ENCODE data around the gene SFT2D2. TPM values are rescaled to one million over a fixed set of nuclear protein-coding genes. Genes with fewer than 3 reads are reported as not detected.

SFT2D2 gene
- total RNA-seq, 2 experiments from 2014 or later, result 32.7 to 32.8 TPM

DNA sequence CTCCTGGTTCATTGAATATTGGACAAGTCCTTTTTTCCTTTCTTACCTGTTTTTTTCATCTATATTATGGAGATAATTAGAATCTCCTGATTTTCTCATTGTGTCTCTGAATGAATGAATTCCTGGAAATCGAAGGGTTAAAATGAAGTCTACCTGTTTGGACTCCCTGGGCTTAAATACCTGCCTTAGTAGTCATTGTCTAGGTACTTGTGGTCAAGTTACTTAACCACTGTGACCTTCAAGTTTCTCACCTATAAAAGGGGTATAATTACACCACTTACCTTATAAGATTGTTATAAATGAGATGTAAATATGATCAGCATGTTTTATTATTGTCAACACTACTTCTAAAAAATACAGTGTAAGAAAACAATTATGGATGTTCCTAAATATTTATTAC is 45.8 kb downstream of the SFT2D2 start:
- DNase-seq, result no peak
- H3K27me3 Mint-ChIP-seq, result no peaks in the 10 kb centered on the region
- peaks cover 19% of the 10 kb centered on the region for H3K36me3 Mint-ChIP-seq
- H3K4me1 Mint-ChIP-seq, result peaks cover 3% of the 10 kb centered on the region
- no peak overlapping the region for H3K27ac Mint-ChIP-seq
- peaks cover 8% of the 10 kb centered on the region for H3K9me3 Mint-ChIP-seq
- H3K4me3 Mint-ChIP-seq, result no peak overlapping the region

- peaks cover 25% of the 10 kb centered on the region for H3K36me3 Mint-ChIP-seq
- H3K27me3 Mint-ChIP-seq, result no peaks in the 10 kb centered on the region
- peaks cover 3% of the 10 kb centered on the region for H3K4me1 Mint-ChIP-seq
- no peak overlapping the region for H3K4me3 Mint-ChIP-seq
- DNase-seq, result no peak
- H3K9me3 Mint-ChIP-seq, result peaks cover 14% of the 10 kb centered on the region
- H3K27ac Mint-ChIP-seq, result no peak overlapping the region
Measured at GRCh38 chr1:168273575-168273974, 47.8 kb downstream of the SFT2D2 start.

- Mint-ChIP-seq H3K27ac (no peak overlapping the region), H3K4me1 (no peaks in the 10 kb centered on the region), H3K9me3 (peaks cover 9% of the 10 kb centered on the region), H3K36me3 (peaks cover 18% of the 10 kb centered on the region), H3K4me3 (no peak overlapping the region), H3K27me3 (no peaks in the 10 kb centered on the region)
- no peak for DNase-seq
Measured at GRCh38 chr1:168279253-168279652, 53.4 kb downstream of the SFT2D2 start.

DNA sequence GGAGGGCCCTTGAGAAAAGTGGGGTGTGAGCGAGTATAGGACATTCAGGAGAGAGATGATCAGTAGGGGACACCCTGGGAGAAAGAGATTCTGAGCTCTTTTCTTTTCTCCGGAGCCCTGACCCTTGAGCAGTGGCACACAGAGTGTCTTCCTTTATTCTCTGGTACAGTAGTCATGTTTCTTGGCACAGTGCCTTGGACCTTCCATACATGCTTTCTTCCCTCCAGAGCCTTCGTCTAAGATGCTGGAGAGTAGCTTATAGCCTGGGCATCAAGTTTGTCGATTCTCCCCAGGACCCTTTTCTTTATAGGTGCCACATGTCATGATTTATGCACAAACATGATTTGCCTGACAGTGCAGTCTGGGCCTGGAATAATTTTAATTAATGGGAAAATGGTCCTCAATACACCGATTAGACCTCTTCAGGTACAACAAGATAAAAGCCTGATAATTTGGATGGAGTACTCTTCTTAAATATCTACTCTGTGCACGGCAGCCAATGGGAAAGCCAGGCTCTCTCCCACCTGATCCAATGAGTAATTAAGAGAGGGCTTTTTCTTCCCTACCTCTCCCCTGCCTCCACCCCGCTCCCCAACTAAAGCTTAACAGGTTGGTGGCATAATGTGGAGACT is 54.6 kb downstream of the SFT2D2 start, which contains the start of gene TBX19:
Gene TBX19, plus strand, starts transcription at position 582 of the 632 bp plus-strand sequence. CDS start 214 bp downstream, outside the sequence.
- Mint-ChIP-seq H3K4me3 (no peak within 1 kb of the TSS), H3K9me3 (peaks cover 9% of the 10 kb centered on the region), H3K4me1 (peaks cover 4% of the 10 kb centered on the region), H3K36me3 (peaks cover 18% of the 10 kb centered on the region), H3K27ac (no peak within 1 kb of the TSS), H3K27me3 (no peaks in the 10 kb centered on the region)
- no peak for DNase-seq

DNA sequence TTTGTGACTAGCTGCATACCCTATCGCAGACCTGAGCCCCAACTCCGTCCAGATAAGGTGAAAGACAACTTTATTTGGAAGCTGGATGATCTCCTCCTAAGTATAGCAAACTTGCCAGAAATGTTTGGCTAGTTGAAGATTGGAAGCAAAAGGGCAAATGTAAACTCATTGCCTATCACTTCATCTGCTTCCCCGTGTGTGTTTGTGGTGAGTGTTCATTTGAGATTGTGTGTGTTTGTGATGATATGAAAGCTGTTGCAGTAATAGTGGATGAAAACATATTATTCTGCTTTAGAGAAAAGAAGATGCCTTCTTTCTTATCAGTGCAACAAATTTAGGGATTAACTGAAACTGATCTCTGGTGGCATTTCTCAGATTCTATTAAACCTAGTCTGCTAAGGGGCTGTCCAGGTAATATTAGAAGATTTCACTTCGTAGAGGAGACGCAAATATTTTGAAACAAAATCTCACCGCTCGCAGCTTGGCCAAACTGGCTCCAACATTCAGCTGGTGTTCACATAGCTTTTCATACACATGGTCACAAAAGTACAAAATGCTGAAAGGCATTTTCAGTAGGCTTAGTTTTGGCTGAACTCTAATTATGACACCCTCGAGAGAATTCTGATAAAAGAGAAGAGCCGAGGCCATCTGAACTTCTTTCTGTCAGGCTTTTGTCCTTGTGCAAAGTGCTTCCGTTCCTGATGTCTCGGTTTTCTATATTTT is 56.0 kb downstream of the SFT2D2 start:
- no peaks in the 10 kb centered on the region for H3K27me3 Mint-ChIP-seq
- H3K36me3 Mint-ChIP-seq, result peaks cover 15% of the 10 kb centered on the region
- DNase-seq, result no peak
- H3K4me3 Mint-ChIP-seq, result no peak overlapping the region
- no peak overlapping the region for H3K27ac Mint-ChIP-seq
- H3K4me1 Mint-ChIP-seq, result peaks cover 9% of the 10 kb centered on the region
- peaks cover 6% of the 10 kb centered on the region for H3K9me3 Mint-ChIP-seq

- Mint-ChIP-seq H3K27ac (no peak overlapping the region), H3K4me1 (peaks cover 17% of the 10 kb centered on the region), H3K36me3 (peaks cover 12% of the 10 kb centered on the region), H3K9me3 (no peaks in the 10 kb centered on the region), H3K27me3 (no peaks in the 10 kb centered on the region), H3K4me3 (no peak overlapping the region)
- DNase-seq, result no peak
Measured at GRCh38 chr1:168285521-168285790, 59.7 kb downstream of the SFT2D2 start.

DNA sequence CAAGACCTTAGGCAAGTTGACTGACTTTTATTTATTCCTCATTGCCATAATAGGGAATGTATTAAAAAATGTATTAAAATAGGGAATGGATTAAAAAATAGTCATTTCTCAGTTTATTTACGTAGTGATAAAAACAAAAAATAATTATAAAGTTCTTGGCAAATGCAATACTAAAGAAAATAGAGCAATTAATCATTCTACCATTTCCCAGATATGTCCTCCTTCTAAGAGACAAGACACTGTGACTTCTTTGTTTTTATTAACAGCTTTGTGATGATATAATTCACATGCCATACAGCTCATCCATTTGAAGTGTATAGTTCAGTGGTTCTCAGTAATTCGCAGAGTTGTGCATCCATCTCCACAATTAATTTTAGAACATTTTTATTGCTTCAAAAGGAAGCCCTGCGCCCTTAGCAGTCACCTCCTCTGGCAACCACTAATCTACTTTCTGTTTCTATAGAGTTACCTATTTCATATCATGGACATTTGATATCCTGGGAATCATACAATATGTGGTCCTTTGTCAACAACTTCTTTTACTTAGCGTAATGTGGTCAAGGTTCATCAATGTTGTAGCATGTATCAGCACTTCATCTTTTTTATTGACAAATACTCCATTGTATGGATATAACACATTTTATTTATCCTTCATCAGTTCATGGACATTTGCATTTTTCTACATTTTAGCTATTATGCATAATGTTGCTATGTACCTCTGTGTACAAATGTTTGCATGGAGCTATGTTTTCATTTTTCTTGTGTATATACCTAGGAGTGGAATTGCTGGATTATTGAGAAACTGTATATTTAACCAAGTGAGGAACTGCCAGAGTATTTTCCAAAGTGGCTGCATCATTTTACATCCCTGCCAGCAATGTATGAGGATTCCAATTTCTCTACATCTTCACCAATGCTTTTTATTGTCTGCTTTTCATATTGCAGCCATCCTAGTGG is 60.4 kb downstream of the SFT2D2 start:
- no peak overlapping the region for H3K4me3 Mint-ChIP-seq
- H3K36me3 Mint-ChIP-seq, result peaks cover 8% of the 10 kb centered on the region
- H3K9me3 Mint-ChIP-seq, result no peaks in the 10 kb centered on the region
- DNase-seq, result no peak
- no peaks in the 10 kb centered on the region for H3K27me3 Mint-ChIP-seq
- peaks cover 17% of the 10 kb centered on the region for H3K4me1 Mint-ChIP-seq
- no peak overlapping the region for H3K27ac Mint-ChIP-seq

GRCh38 chr1:168287237-168287664 is 61.4 kb downstream of the SFT2D2 start:
- Mint-ChIP-seq H3K27ac (no peak overlapping the region), H3K4me1 (peaks cover 17% of the 10 kb centered on the region), H3K36me3 (peaks cover 6% of the 10 kb centered on the region), H3K27me3 (no peaks in the 10 kb centered on the region), H3K9me3 (no peaks in the 10 kb centered on the region), H3K4me3 (no peak overlapping the region)
- no peak for DNase-seq

DNA sequence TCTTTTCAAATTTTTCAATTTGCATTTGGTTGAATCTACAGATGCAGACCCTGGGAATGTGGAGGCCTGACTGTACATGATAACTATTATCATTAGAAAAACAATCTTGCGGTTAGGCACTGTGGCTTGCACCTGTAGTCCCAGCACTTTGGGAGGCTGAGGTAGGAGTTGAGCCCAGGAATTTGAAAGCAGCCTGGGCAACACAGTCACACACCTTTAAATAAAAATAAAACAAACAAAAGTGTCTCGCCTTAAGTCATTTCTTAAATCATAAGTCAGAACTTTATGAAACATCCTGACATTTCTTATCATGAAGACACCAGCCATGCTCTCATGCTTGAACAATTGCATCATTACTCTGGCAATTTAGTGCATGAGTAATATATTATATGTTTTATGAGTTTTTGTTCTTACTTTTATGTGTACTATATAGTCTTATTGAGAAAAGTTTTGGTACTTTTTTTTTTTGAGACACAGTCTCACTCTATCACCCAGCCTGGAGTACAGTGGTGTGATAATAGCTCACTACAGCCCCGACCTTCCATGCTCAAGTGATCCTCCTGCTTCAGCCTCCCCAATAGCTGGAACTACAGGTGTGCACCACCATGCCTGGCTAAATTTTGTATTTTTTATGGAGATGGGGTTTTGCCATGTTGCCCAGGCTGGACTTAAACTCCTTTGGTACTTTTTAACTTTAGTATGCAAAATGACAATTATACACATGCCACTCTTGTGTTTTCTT is 62.7 kb downstream of the SFT2D2 start:
- no peaks in the 10 kb centered on the region for H3K9me3 Mint-ChIP-seq
- DNase-seq, result no peak

DNA sequence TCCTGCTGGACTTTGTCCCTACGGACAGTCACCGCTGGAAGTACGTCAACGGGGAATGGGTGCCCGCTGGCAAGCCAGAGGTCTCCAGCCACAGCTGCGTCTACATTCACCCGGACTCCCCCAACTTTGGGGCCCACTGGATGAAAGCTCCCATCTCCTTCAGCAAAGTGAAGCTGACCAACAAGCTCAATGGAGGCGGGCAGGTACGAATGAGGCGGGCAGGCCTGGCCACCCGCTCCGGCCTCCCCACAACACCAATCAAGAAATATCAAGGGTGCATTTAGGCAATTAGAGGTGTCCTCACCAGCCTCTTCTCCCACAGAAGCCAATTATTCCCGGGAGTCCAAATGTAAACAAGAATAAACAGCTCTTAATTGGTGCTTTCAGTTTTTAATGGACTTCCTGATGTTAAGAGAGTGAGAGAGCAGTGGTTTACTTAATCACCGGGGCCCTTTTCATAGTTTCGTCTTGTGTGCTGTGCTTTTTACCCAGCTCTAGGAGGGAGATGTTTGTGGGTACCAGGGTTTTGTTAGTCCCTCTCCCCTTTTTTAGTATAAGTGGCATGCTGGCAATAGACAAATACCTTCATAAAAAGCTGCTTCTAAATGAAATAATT is 65.5 kb downstream of the SFT2D2 start:
- Mint-ChIP-seq H3K36me3 (peaks cover 2% of the 10 kb centered on the region), H3K4me1 (peaks cover 8% of the 10 kb centered on the region), H3K4me3 (no peak overlapping the region), H3K27ac (no peak overlapping the region), H3K9me3 (no peaks in the 10 kb centered on the region), H3K27me3 (no peaks in the 10 kb centered on the region)
- no peak for DNase-seq

More for the DNA sequence above, 62.7 kb downstream of the SFT2D2 start:
- Mint-ChIP-seq H3K4me3 (no peak overlapping the region), H3K27me3 (no peaks in the 10 kb centered on the region), H3K27ac (no peak overlapping the region), H3K4me1 (peaks cover 17% of the 10 kb centered on the region), H3K36me3 (peaks cover 5% of the 10 kb centered on the region)

GRCh38 chr1:168293356-168293755 is 67.6 kb downstream of the SFT2D2 start:
- Mint-ChIP-seq H3K27me3 (no peaks in the 10 kb centered on the region), H3K9me3 (no peaks in the 10 kb centered on the region), H3K4me3 (no peak overlapping the region)

DNA sequence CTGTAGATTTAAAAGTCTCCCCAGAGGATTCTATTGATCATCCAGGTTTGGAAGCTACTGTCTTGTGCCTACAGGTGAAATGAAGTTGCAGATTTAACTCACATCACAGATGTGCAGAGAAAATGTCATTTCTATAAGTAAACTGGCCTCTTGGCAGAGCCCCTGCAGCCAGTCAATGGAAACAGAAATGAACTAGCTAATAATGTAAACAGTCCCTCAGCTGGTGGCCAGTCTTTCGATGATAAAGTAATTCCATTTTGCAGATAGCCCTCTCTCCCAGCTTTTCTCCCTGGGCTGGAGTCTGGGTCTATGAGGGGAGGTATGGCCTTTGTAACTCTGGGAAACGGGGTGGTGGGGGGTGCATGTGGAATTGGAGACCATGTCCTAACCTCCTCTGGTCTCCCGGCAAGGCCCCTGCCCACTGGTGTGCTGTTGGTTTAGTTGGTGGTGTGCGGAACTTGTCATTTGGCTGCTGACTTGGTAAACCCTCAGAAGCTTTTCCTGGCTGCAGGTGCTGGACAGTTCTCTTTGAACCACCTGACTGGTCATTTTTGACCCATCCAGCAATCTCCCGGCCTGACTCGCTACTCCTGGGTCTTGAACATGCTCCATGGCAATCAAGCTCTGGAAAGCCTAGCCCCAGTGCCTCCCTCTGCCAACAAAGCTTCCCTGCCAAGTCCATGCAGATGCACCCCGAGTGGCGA is 69.8 kb downstream of the SFT2D2 start:
- DNase-seq, result no peak
- Mint-ChIP-seq H3K27ac (no peak overlapping the region), H3K4me1 (no peaks in the 10 kb centered on the region), H3K9me3 (no peaks in the 10 kb centered on the region), H3K4me3 (no peak overlapping the region), H3K36me3 (peaks cover 1% of the 10 kb centered on the region), H3K27me3 (no peaks in the 10 kb centered on the region)

More at GRCh38 chr1:168293356-168293755, 67.6 kb downstream of the SFT2D2 start:
- Mint-ChIP-seq H3K36me3 (no peaks in the 10 kb centered on the region), H3K4me1 (no peaks in the 10 kb centered on the region), H3K27ac (no peak overlapping the region)
- no peak for DNase-seq

DNA sequence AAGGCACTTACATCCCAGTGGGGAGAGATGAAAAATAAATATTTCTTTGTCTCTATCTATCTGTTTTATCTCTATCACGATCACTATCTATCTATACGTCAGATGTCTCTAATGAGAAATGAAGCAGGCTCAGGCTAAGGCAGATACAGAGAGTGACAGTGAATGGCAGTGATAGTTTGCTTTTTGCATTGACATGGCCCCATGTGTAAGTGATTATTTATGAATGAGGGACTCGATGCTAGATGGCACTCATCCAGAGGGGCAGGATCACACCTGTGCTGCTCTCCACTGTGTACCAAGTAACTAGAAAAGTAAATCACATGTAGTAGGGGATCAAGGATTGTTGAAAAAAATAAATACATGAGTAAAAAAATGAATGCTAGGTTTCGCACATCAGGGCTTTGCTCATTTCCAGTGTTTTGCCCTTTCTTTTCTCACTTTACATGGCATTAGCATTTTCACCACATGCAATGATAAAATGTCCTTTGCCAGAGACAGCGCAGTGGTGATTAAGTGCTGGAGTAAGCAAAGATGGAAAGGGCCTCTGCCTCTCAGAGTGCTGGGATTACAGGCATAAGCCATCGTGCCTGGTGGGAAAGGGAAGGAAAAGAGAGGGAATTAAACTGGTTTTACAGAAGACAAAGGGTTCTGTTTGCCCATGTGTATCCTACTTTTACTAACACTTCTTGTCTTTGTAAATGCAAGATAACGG is 71.4 kb downstream of the SFT2D2 start:
- Mint-ChIP-seq H3K27ac (no peak overlapping the region), H3K36me3 (peaks cover 1% of the 10 kb centered on the region), H3K27me3 (no peaks in the 10 kb centered on the region), H3K4me3 (no peak overlapping the region), H3K9me3 (no peaks in the 10 kb centered on the region), H3K4me1 (no peaks in the 10 kb centered on the region)
- DNase-seq, result no peak
